HG03558 (cell line): ENCODE results near the gene ZNF532.

ENCODE experiments used
- ATAC-seq: cut with Tn5 transposase; IDR thresholded peaks from one replicate; pipeline ENCODE4 v1.9.1; 2021; ENCODE audit warnings: moderate number of reproducible peaks; ENCODE audit not compliant: unreplicated experiment; ENCODE audit errors: extremely low read depth

Gene ZNF532

DNA sequence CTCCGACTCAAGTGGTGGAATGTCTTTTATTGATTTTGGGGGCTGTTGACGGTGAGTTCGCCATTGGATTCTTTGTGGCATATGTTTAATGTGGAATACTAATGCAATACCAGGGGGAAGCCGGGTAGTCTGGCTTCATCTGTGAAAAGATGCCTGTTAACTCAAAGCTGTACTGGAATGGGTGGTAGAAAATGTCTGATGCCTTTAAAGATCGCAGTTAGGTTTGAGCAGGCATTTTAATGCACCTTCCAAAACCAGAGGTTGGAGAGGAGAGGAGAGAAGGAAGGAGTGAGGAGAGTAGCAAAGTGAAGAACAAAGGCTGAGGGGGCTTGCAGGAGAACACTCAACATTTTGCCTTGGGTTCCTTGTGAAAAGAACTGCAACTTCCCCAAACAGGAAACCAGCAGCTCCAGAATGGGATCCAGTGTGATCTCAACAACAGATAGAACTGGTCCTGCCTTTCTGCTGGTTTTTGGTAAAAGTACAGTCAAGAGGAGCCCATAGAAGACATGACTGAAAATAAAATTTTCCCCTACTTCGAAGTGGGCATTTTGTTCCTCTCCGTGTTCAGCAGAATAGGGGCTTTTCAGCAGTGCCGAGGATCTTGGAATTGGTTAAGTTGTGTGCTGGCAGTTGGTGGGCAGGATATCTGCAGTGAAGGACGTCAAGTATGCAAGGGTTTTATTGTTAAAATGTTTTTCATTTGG is 1.5 kb downstream of the ZNF532 start:
- no peak for ATAC-seq

DNA sequence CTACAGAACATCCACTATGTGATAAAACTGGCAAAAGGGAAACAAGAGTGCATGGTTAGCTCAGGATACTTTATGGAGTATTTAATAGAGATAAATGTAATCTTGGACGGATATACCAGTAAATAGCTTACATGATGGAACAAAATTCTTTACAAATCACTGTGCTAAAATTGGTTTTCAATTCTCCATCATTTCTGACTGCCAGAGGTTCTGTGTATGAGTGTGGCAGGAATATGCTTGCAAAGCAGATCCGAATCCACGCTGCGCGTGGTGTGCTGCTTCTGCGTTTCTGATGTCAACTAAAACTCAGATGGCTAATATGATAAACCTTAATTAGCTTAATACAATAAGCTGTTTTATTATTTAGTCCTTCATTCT is 2.1 kb downstream of the ZNF532 start:
- ATAC-seq = no peak

DNA sequence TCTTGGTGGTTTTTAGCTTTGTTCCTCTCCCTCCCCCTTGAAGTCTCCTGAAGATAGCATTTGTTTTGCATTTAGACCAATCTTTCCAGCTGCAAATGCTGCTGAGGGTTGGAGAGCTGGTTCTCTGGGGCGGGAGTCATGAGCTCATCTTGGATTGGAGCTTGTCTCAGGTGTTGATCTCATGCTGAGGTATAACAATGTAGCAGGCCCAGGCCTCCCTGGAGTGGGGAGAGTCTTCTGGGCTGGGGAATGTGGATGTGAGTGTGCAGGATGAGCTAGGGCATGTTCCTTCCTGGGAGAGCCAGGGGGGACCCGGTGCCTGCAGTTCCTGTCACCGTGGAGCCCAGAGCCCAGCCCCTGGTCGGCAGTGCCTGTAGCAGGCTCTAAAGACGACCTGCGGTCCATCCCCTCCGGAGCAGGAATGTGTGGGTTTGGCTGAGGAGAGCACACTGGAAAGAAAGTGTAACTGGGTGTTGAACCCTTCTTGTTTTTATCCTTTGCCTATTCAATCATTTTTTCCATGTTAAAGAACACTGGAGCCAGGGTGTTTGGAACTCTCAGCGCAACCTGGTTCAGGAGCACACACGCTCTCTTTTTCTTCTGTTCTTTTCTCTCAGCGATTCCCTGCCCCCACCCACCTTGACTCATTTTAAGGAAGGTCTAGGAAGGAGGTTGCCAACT is 2.7 kb downstream of the ZNF532 start:
- no peak for ATAC-seq

DNA sequence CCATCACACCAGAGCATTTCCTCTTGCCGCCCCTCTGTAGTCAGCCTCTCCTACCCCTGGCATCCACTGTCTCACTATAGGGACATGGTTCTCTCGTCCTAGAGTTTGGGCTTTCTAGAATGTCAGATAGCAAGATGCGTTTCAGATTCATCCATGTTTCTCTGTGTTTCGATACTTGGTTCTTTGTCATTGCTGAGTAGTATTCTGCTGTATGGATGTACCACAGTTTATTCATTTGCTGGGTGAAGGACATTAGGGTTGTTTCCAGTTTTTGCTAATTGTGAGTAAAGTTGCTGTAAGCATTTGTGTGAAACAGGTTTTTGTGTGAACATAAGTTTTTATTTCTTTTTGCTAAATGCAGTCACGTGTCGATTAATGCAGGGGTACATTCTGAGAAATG is 3.8 kb downstream of the ZNF532 start:
- ATAC-seq = no peak

DNA sequence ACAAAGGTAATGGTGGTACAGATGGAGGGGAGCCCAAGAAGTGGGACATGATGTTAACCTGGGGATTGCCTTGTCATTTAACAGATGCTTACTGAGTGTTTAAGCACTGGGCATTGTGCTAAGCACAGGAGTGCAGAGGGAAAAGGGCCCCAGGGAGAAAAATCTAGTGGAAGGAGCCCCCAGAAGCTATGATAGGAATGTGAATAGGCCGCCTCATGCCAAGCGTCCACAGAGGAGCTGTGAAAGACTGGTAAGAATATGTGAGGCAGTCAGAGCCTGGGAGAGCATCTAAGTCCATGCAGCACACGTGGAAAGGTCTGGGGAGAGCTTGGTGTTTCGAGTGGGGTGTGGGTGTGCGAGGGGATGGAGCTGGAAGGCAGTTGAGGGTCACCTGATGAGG is 5.5 kb downstream of the ZNF532 start:
- ATAC-seq = no peak

DNA sequence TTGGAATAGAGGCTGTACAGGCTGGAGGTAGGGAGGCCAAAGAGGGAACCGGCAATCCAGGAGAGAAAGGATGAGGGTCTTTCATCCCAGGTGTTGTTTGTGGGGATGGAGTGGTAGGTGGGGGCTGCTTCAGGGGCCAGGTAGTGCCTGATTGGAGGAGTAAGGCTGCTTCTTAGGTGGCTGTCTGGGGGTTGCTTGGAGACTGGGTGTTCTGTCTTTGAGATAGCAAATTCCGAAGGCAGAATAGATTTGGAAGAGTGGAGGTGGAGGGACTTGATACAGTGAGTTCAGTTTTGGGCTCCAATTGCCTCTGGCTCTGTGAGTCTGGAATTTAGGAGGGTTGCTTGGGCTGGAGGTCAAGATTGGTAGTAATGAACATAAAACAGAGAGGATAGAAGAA is 5.9 kb downstream of the ZNF532 start:
- no peak for ATAC-seq

DNA sequence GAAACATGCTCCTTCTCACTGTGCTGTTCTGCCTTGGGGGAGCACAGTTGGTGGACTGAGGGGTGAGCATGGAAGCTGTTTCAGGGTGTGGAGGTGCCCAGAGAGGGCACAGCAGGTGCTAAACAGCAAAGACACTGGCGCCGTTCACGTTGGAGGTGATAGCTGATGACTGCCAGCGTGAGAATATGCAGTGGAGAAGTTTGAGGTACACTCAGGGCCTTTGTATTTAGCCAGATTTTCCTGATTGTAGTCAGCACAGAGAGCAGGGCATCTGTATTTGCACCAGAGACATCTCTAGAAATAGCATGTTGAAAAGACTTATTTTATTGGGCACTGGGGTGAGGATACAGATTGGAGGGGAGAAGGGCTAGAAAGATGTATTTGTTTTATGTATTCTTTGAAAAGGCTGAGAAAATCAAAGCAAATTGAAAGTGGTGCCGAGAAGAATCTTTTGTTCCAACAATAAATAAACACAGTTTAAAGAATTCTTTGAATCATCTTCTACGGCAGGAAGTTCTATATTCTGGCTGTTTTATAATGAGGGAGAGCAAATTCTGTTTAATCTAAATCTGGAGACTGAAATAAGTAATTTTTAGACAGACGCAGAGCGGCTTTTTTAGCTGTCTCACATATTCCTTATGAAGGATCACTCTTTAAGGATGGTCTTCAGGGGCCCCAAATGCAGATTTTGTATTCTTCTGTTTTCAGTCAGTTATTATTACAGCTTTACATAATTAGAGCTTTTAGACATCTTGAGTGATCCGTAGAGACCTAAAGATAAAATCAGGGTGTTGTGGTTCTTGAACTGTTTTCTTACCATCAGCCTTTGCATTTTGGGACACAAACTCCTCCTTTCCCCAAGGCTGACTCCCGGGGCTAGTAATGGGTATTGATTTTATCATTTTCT is 7.1 kb downstream of the ZNF532 start:
- ATAC-seq = no peak

DNA sequence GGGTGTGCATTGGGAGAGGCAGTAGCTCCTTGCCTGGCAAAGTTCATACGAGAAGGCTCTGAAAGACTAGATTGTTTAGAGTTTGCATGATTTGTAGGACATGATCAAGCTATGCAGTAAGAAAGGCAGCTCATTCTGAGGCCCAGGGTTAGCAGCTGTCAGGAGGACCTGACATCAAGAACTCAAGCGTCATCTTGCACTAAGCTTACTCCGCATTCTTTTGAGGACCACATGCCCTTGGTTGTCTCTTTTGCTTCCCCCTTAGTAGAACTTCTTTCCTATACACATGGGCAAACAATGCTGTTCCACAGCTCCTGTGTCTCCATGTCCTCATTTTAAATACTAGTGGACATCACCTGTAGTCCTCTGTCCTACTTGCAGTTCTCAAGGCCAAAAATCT is 14.0 kb downstream of the ZNF532 start:
- no peak for ATAC-seq

DNA sequence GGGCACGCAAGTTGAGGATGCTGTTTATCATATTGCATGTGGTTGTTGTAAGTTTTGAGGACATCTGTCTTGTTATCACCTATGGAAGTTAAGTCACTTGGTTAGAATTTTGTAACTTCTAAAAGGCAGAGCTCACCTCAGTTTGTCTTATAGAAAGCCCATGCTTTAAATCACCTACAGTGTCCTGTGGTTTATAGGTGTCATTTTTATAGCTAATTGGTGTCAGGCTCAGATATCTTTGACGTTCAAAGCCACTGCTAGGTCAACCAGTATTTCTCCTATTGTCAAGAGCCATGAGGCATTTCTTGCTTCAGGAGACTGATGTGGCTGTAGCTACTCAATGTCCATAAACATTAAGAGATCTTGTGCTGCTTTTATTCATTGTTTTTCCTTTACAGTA is 16.8 kb downstream of the ZNF532 start:
- ATAC-seq = no peak

DNA sequence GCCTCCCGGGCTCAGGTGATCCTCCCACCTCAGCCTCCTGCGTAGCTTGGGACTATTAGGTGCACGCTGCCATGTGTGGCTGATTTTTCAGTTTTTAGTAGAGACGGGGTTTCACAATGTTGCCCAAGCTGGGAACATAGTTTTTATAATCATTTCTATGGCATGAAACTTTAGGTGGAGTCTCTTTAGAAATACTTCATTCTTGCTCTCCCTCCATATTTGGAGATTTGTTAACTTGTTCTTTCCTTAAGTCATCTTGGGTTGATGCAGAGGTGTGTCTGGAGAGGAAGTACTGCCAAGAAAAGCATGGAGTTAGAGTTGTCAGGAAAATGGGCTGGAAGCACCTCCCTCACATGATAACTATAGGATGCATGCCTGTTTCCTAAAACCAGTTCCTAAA is 17.4 kb downstream of the ZNF532 start:
- ATAC-seq = no peak

DNA sequence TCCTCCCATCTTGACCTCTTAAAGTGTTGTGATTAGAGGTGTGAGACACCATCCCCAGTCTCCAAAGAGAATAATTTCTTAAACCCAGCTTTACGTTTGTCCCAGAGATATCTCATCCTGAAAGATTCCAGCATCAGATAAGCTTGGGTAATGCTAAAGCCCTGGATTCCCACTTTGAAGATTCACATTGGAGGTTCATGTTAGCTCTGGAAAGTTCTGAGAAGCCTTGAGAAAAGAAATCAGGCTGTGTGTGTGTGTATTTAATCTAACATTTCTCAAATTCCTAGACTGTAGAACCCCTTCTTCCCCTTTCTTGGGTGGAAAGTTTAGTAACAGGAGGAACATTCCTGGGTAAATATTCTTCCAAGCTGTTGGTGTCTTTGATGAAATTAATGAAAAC is 18.0 kb downstream of the ZNF532 start:
- ATAC-seq = no peak

DNA sequence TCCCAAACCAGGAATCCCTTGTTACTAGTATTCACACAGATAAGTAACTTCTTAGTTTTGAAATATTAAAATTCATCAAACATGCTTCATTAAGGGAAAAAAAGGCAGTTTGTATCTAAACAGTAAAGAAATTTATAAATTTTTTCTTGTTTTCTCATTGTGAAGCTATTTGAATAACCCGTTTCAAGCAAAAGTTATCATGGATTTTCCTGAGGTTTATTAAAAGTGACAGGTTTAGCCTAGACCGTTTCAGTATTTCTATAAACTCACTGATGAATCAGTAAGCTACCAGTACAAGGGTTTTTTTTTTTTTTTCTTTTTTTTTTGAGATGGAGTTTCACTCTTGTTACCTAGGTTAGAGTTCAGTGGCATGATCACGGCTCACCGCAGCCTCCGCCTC is 20.0 kb downstream of the ZNF532 start:
- ATAC-seq = no peak

DNA sequence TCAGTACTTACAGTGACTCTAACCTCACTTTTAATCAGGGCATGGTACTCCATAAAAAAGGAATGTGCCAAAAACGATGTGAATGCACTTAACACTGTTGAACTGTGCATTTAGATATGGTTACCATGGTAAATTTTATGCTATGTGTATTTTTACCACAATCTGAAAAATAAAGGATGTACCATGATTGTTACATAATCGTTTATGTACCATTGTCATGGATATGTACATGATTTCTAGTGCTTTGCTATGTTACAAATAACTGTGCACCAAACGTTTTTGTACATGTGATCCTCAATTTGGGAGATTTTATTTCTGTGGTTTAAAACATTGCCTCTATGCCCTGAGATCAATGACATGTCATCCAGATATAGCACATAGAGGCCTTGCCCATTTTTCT is 21.8 kb downstream of the ZNF532 start:
- ATAC-seq = no peak

DNA sequence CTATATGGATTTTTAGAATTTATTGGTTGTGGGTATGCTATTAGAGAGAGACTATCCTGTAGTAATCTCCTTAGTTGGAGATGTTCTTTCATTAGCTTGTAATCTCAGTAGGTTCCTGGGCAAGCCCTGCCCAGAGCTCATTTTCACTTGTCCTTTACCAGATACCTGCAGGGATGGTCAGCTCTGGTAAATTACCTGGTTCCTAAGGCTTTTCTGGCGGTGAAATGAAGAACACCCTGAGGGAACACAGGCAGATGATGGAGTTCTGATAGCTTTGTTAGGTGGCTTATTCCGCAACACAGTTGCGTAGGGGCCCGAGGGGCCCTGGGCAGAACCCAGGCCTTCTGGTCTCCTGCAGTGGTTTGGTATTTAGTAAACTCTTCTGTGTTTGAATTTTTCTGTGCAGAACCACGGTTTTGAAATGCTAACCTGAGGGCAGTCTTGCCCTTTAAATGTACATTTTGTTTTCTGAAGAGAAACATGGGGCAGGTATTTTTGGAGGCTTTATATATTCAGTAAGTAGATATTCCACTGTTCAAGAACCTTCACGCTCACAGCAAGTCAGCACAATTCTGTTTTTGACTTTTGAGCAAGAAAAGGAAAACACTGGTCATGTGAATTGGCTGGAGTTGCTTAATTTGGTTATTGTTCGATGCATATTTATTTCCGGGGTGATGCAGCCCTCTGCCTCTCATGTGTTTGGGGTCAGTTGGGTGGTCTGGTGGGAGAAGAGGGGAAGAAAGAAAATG is 22.4 kb downstream of the ZNF532 start:
- no peak for ATAC-seq

DNA sequence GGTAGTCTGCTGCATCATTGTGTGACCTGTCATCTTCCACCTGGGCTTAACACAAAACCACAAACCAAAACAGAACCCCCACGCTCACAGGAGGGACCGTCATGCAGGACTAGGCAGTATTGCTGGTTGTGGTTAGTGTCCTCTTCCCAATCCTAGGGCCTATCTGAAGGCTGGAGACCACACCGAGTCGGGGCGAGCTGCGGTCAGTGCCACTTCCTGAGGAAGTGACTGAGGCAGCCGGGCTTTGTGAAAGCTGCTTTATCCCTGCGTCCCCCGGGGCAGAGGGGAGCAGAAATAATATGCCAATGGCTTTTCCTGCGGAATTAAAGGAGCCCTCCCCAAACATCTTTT is 22.9 kb downstream of the ZNF532 start:
- ATAC-seq = no peak

DNA sequence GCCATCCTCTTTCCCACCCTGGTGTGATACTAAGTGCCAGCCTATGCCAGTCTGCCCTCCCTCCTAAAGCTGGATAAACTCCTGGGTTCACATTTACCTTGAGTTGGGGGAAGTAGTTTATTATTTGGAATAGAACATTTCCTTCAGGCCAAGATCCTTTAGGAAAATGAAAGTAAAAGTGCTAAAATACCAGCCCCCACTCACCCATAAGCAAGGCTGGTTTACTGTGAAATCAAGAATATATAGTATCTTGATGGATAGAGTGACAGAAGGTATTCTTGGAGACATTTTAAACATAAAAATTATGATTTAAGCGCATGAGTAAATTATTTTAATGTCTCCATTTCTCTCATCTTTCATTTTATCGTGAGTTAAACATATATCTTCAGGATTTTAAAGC is 27.1 kb downstream of the ZNF532 start:
- no peak for ATAC-seq

DNA sequence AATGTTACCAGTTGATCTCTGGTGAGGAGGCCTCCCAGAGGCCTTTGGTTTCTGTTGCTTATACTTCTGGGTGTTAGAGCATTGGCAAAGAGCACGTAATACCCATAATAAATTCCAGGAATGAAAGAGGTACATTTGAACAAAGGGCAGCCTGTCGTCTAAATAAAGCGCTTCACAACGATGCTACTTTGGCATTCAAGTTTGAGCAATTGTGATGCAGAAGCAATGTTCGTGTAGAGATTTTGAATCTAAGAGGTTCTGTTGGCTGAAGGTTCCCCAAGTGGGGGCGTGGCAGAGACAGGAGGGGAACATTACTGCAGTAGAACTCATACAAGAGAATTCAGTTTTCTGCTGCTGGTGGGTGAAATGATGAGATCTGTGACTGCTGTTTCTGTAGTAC is 27.8 kb downstream of the ZNF532 start:
- no peak for ATAC-seq

DNA sequence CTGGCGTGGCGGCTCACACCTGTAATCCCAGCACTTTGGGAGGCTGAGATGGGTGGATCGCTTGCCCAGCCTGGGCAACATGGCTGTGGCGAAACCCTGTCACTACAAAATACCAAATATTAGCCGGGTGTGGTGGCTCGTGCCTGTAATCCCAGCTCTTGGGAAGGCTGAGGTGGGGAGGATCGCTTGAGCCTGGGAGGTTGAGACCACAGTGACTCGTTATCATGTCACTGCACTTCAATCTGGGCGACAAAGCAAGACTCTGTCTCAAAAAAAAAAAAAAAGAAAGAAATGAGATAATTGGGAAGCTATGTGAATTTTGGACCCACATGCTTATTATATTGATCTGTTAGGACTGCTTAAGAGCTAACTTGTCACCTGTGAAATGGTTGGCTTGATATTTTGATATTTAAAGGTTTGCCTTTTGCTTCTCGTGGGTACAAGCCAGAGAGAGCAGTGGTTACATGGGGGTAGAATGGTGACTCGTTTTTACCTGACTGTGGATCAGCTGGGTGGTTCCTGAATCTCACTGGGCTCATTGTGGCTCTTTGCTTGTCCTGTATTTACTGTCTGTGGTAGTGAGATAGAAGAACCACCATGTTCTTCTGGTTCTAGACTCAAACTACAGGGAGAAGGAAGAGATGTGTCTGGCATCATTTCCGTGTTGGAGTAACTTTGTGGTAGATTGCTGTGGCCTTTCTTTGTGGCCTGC is 28.9 kb downstream of the ZNF532 start:
- ATAC-seq = no peak

DNA sequence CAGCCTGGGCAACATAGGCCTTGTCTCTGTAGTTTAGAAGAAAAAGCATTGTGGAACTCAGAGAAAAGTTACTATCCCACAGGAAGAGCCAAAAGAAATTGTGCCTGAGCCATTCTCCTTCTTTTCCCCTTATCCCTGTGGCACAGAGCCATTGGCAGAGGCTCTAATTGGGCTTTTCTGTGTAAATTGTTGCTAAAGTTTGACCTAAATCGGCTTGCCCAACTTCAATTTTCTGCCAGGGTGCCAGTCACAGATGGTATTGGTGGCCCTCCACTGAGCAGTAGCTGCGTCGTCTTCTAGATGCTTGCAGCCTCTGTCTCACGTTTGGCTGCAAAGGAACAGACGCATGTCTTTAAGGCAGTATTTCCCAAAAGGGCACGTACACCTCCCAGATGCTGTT is 30.3 kb downstream of the ZNF532 start:
- ATAC-seq = no peak

DNA sequence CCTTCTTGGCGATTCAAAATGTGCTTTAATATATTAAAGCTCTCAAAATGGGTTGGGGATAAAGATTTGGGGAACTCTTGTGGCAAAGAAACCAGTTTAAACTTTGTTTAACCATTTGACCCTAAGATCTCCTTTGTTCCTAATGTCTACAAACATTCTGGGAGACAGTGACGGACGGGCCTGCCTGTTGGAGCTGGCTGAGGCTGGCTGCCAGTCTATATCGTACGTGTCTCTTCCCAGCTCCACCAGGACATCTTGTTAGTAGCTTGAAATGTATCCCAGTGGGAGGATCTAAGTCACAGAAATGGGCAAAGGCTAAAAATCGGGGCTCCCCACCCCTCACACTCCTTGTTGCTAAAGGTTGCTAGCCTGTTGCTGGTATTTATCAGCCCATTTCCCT is 30.7 kb downstream of the ZNF532 start:
- ATAC-seq = no peak
